GM12878 (cell line): ENCODE results near the gene CYP1B1. TPM values are rescaled to one million over a fixed set of nuclear protein-coding genes. Genes with fewer than 3 reads are reported as not detected.

Experiments used
- EED ChIP-seq: sonication (generic); IDR thresholded peaks from 2 replicates; pipeline ENCODE4 v1.6.1; 2016; ENCODE audit warnings: antibody characterized with exemption, low read depth
- EGR1 ChIP-seq, 2 experiments: IDR thresholded peaks; 1 replicate in 1 of 2; 2 replicates in 1 of 2; pipeline ENCODE4 v1.6.1; 2011 to 2012; ENCODE audit warnings: low read depth in 2 of 2, low read length in 2 of 2, borderline replicate concordance in 1 of 2, mild to moderate bottlenecking in 1 of 2, moderate library complexity in 1 of 2
- ETV6 ChIP-seq, 2 experiments: fragments of 450-650 bp in 1 of 2; IDR thresholded peaks in 1 of 2; conservative IDR thresholded peaks in 1 of 2; 2 replicates each; pipeline ENCODE4 v1.6.1; 2014; ENCODE audit warnings: antibody characterized with exemption in 1 of 2, borderline replicate concordance in 1 of 2, low read depth in 1 of 2, mild to moderate bottlenecking in 1 of 2, moderate library complexity in 1 of 2
- FOXK2 ChIP-seq: fragments of 450-650 bp; IDR thresholded peaks from 2 replicates; pipeline ENCODE4 v1.6.1; 2017; ENCODE audit warnings: mild to moderate bottlenecking, moderate library complexity
- FOXM1 ChIP-seq: IDR thresholded peaks from 2 replicates; pipeline ENCODE4 v1.6.1; 2012; ENCODE audit warnings: low read depth, mild to moderate bottlenecking, inconsistent platforms, low read length, moderate library complexity
- HSF1 ChIP-seq: fragments of 150-350 bp; IDR thresholded peaks from 2 replicates; pipeline ENCODE4 v1.6.1; 2014; ENCODE audit warnings: mild to moderate bottlenecking, low read depth, low read length
- KAT2A ChIP-seq: conservative IDR thresholded peaks from 2 replicates; pipeline ENCODE4 v1.6.1; 2011; ENCODE audit warnings: low read depth, low read length; ENCODE audit not compliant: control insufficient read depth
- PML ChIP-seq: IDR thresholded peaks from 2 replicates; pipeline ENCODE4 v1.6.1; 2012; ENCODE audit warnings: low read length, inconsistent platforms
- PRDM15 ChIP-seq: fragments of 450-650 bp; formaldehyde crosslinking; IDR thresholded peaks from 2 replicates; pipeline ENCODE4 v1.4.0; 2020; ENCODE audit warnings: mild to moderate bottlenecking, moderate library complexity
- RFX5 ChIP-seq: IDR thresholded peaks from 2 replicates; pipeline ENCODE4 v1.6.1; 2011; ENCODE audit warnings: low read depth, low read length, improper control_type of control experiment
- SIN3A ChIP-seq: IDR thresholded peaks from 2 replicates; pipeline ENCODE4 v1.6.1; 2012; ENCODE audit warnings: low read depth, low read length, improper control_type of control experiment
- SMC3 ChIP-seq: IDR thresholded peaks from 2 replicates; pipeline ENCODE4 v1.6.1; 2011; ENCODE audit warnings: low read length, improper control_type of control experiment, borderline replicate concordance
- SPI1 ChIP-seq: IDR thresholded peaks from 2 replicates; pipeline ENCODE4 v1.6.1; 2011; ENCODE audit warnings: low read depth, mild to moderate bottlenecking, low read length, moderate library complexity, borderline replicate concordance; ENCODE audit not compliant: insufficient read depth
- ZNF384 ChIP-seq: IDR thresholded peaks from 2 replicates; pipeline ENCODE4 v1.6.1; 2012; ENCODE audit warnings: low read depth, mild to moderate bottlenecking, low read length, improper control_type of control experiment, borderline replicate concordance
- polyA plus RNA-seq, 11 experiments: library from polyadenylated mRNA; depleted of rRNA in 4 of 11; unstranded in 6 of 11; stranded (reverse) in 5 of 11; fragments of >200 nt; fragmentation: Nextera tagmentation in 4 of 11; fragmentation: Illumina TruSeq in 1 of 11; extraction: Ambion mirVana in 4 of 11; extraction: Trizol in 1 of 11; gene quantifications; 1 replicate in 1 of 11; 2 replicates in 10 of 11; pipeline versions ENCODE4 v1.2.1 to v1.2.3, GENCODE V29; 2011 to 2016; ENCODE audit warnings: inconsistent platforms in 2 of 11, missing spikeins in 2 of 11, low read depth in 1 of 11
- total RNA-seq, 4 experiments: library from RNA; depleted of rRNA in 3 of 4; stranded (reverse); fragments of >200 nt in 3 of 4; fragmentation: Illumina TruSeq in 1 of 4; extraction: Trizol in 1 of 4; gene quantifications; 2 replicates each; pipeline versions ENCODE4 v1.2.1 to v1.2.3, GENCODE V29; 2013 to 2021
- TF ChIP-seq, protein P1 (sequence below): fragments of 450-650 bp; IDR thresholded peaks from 2 replicates; pipeline ENCODE4 v1.6.1; 2016; ENCODE audit warnings: mild to moderate bottlenecking
- TF ChIP-seq, protein P2 (sequence below): fragments of 450-650 bp; IDR thresholded peaks from 2 replicates; pipeline ENCODE4 v1.6.1; 2017; ENCODE audit warnings: mild to moderate bottlenecking, moderate library complexity

CYP1B1 gene
- total and polyA plus RNA-seq, 10 of the 15 experiments (the other 5 are each of a cell fraction or from before 2014, with no cell fraction given), result 0.35 to 29.7 (median 3.4) TPM

- TF ChIP-seq, protein P1, sequence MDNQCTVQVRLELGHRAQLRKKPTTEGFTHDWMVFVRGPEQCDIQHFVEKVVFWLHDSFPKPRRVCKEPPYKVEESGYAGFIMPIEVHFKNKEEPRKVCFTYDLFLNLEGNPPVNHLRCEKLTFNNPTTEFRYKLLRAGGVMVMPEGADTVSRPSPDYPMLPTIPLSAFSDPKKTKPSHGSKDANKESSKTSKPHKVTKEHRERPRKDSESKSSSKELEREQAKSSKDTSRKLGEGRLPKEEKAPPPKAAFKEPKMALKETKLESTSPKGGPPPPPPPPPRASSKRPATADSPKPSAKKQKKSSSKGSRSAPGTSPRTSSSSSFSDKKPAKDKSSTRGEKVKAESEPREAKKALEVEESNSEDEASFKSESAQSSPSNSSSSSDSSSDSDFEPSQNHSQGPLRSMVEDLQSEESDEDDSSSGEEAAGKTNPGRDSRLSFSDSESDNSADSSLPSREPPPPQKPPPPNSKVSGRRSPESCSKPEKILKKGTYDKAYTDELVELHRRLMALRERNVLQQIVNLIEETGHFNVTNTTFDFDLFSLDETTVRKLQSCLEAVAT, result no peak
- TF ChIP-seq HSF1, result no peak
- TF ChIP-seq FOXM1, result peak; percentile 99
- no peak for TF ChIP-seq PRDM15 (CRISPR knock-in tag)
- TF ChIP-seq PML, result no peak; the same call in 1 of the 2 replicates
- no peak for TF ChIP-seq ZNF384
- no peak for TF ChIP-seq KAT2A
- TF ChIP-seq FOXK2, result no peak
- peak; percentile 72 for TF ChIP-seq EED
- TF ChIP-seq SMC3, result no peak
- TF ChIP-seq SPI1, result no peak
- no peak; a peak in 1 of 4 replicates for TF ChIP-seq ETV6 (conservative IDR thresholded peaks at IDR 0.05 in 1 of 2, IDR thresholded peaks at IDR 0.05 in 1 of 2; ENCODE audit: borderline replicate concordance in 1 of 2, low read depth in 1 of 2)
- no peak for TF ChIP-seq SIN3A
- no peak for TF ChIP-seq RFX5
- peak in 1 of 2 experiments; percentile 61; a peak in 1 of 3 replicates for TF ChIP-seq EGR1 (IDR thresholded peaks at IDR 0.05; ENCODE audit: borderline replicate concordance in 1 of 2, low read depth in 2 of 2, low read length in 2 of 2)
- TF ChIP-seq, protein P2, sequence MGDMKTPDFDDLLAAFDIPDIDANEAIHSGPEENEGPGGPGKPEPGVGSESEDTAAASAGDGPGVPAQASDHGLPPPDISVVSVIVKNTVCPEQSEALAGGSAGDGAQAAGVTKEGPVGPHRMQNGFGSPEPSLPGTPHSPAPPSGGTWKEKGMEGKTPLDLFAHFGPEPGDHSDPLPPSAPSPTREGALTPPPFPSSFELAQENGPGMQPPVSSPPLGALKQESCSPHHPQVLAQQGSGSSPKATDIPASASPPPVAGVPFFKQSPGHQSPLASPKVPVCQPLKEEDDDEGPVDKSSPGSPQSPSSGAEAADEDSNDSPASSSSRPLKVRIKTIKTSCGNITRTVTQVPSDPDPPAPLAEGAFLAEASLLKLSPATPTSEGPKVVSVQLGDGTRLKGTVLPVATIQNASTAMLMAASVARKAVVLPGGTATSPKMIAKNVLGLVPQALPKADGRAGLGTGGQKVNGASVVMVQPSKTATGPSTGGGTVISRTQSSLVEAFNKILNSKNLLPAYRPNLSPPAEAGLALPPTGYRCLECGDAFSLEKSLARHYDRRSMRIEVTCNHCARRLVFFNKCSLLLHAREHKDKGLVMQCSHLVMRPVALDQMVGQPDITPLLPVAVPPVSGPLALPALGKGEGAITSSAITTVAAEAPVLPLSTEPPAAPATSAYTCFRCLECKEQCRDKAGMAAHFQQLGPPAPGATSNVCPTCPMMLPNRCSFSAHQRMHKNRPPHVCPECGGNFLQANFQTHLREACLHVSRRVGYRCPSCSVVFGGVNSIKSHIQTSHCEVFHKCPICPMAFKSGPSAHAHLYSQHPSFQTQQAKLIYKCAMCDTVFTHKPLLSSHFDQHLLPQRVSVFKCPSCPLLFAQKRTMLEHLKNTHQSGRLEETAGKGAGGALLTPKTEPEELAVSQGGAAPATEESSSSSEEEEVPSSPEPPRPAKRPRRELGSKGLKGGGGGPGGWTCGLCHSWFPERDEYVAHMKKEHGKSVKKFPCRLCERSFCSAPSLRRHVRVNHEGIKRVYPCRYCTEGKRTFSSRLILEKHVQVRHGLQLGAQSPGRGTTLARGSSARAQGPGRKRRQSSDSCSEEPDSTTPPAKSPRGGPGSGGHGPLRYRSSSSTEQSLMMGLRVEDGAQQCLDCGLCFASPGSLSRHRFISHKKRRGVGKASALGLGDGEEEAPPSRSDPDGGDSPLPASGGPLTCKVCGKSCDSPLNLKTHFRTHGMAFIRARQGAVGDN, result no peak
Observed at GRCh38 chr2:38076710-38077430, 919 bp upstream of the CYP1B1 start (continued).
